OCI-LY7 (cell line): ENCODE results near the gene KRTAP4-6.

Experiments
- CTCF ChIP-seq: fragments of 200-600 bp; sonication (generic); conservative IDR thresholded peaks from 2 replicates; pipeline ENCODE4 v1.5.1; 2014; ENCODE audit warnings: mild to moderate bottlenecking, antibody characterized with exemption, low read length, moderate library complexity, mixed read lengths
- EZH2phosphoT487 ChIP-seq: fragments of 200-600 bp; sonication (generic); IDR thresholded peaks from 2 replicates; pipeline ENCODE4 v1.6.1; 2018; ENCODE audit warnings: low read depth, borderline replicate concordance, mild to moderate bottlenecking, mixed run types, antibody characterized with exemption, low read length, moderate library complexity, mixed read lengths

- no peak for TF ChIP-seq CTCF
- no peak for TF ChIP-seq EZH2phosphoT487
Observed at GRCh38 chr17:41145261-41145660, 4.9 kb upstream of the KRTAP4-6 start.
